PC-3 (cell line): ENCODE data around the gene OPRM1.

Experiments
- CTCF ChIP-seq: fragments of 300-600 bp; sonication (generic); conservative IDR thresholded peaks from 2 replicates; pipeline ENCODE4 v1.5.1; 2017; ENCODE audit warnings: antibody characterized with exemption, low read depth, mild to moderate bottlenecking, low read length
- EZH2 ChIP-seq: fragments of 300-600 bp; sonication (generic); IDR thresholded peaks from one replicate; pipeline ENCODE4 v1.6.1; 2017; ENCODE audit warnings: antibody characterized with exemption, mild to moderate bottlenecking, low read length; ENCODE audit not compliant: unreplicated experiment
- EZH2phosphoT487 ChIP-seq: fragments of 300-600 bp; sonication (generic); IDR thresholded peaks from 2 replicates; pipeline ENCODE4 v1.6.1; 2018; ENCODE audit warnings: mild to moderate bottlenecking, antibody characterized with exemption, low read length, borderline replicate concordance

GRCh38 chr6:154117485-154117884, 78.4 kb downstream of the OPRM1 start:
- no peak for TF ChIP-seq CTCF
- TF ChIP-seq EZH2 = no peak
- TF ChIP-seq EZH2phosphoT487 = no peak
